ENCODE data around the gene PERCC1. TPM values are rescaled to one million over a fixed set of nuclear protein-coding genes. Genes with fewer than 3 reads are reported as not detected.
"Not testable (repeated sequence)": the region's sequence is repeated elsewhere in the genome, so short reads cannot be mapped to it uniquely, and the experiment has no call there.

PERCC1 gene
- polyA plus RNA-seq, 1 donor, result 0.43 TPM

- DNase-seq, result no peak
Observed at GRCh38 chr16:1451702-1452392, 21.0 kb downstream of the PERCC1 start.

GRCh38 chr16:1452530-1452929 is 21.7 kb downstream of the PERCC1 start:
- no peak for DNase-seq

- DNase-seq, result no peak
Observed at GRCh38 chr16:1453316-1453715, 22.4 kb downstream of the PERCC1 start.

- no peak for DNase-seq
Observed at GRCh38 chr16:1454561-1454960, 23.7 kb downstream of the PERCC1 start.

GRCh38 chr16:1455190-1456171 is 24.6 kb downstream of the PERCC1 start:
- no peak for DNase-seq

GRCh38 chr16:1456951-1457350 is 26.1 kb downstream of the PERCC1 start:
- DNase-seq, result no peak

- no peak for DNase-seq
Observed at GRCh38 chr16:1457489-1458245, 26.8 kb downstream of the PERCC1 start.

GRCh38 chr16:1458336-1458976 is 27.6 kb downstream of the PERCC1 start:
- DNase-seq, result no peak

GRCh38 chr16:1458977-1459341 is 28.1 kb downstream of the PERCC1 start:
- DNase-seq, result no peak

- DNase-seq, result no peak
Observed at GRCh38 chr16:1459967-1460366, 29.1 kb downstream of the PERCC1 start.

GRCh38 chr16:1460602-1461138 is 29.8 kb downstream of the PERCC1 start:
- no peak for DNase-seq

GRCh38 chr16:1461146-1461545 is 30.3 kb downstream of the PERCC1 start:
- no peak for DNase-seq

- no peak for DNase-seq
Observed at GRCh38 chr16:1464196-1464893, 33.5 kb downstream of the PERCC1 start.

- DNase-seq, result no peak
Observed at GRCh38 chr16:1464894-1465566, 34.2 kb downstream of the PERCC1 start.

GRCh38 chr16:1465567-1465915 is 34.7 kb downstream of the PERCC1 start:
- DNase-seq, result no peak

GRCh38 chr16:1466054-1466453 is 35.2 kb downstream of the PERCC1 start:
- no peak for DNase-seq

- DNase-seq, result no peak
Observed at GRCh38 chr16:1466968-1467521, 36.2 kb downstream of the PERCC1 start.

- no peak for DNase-seq
Observed at GRCh38 chr16:1468426-1468810, 37.5 kb downstream of the PERCC1 start.

- not testable (repeated sequence) for DNase-seq
Observed at GRCh38 chr16:1469141-1469540, 38.3 kb downstream of the PERCC1 start.

- DNase-seq, result no peak
Observed at GRCh38 chr16:1469693-1470201, 38.9 kb downstream of the PERCC1 start.
